Activated CD4-positive, alpha-beta T cell treated with anti-CD3 and anti-CD28 coated beads for 24 hours (primary cell): ENCODE data around the gene PLA2R1.

Source experiments
- DNase-seq, 2 donors: peaks; one replicate each; pipeline ENCODE4 v3.0.0-alpha.2; 2020; ENCODE audit warnings: low read depth in 2 of 2

PLA2R1 gene

DNA sequence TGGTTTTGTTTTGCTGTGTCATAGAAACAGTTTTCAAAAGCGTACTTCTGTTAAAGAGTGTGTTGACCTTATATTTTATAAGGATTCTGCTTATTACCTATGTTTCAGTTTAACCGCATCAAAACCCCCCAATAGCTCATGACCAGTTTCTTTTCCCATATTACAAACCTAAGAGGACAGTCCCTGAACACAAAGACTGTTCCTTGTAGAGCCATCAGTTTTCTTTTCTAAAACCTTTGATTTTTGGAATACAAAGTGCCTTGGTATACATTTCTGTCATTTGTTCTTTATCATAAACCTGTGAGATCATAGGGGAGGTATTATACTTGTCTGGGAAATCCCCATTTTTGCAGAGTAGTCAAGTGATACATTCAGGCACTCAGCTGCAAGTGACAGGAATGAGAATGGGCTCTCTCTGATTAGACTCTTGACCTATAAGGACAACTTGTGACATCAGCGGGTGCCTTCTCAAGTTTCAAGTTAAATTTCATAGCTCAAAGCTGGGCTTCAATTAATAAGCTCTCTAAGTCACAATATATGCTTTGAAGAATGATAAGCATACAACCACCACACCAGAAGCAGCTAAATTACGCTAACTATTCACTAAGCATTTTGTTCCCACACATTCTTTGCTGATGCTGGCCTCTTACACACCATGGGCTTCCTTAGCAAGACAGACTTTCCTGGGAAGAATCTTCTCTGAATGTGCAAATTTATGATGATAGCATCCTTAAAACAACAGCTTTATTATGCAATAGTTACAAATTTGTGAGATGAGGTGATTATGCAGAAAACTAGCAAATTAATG lies 167.0 kb downstream of the PLA2R1 start:
- no peak for DNase-seq

DNA sequence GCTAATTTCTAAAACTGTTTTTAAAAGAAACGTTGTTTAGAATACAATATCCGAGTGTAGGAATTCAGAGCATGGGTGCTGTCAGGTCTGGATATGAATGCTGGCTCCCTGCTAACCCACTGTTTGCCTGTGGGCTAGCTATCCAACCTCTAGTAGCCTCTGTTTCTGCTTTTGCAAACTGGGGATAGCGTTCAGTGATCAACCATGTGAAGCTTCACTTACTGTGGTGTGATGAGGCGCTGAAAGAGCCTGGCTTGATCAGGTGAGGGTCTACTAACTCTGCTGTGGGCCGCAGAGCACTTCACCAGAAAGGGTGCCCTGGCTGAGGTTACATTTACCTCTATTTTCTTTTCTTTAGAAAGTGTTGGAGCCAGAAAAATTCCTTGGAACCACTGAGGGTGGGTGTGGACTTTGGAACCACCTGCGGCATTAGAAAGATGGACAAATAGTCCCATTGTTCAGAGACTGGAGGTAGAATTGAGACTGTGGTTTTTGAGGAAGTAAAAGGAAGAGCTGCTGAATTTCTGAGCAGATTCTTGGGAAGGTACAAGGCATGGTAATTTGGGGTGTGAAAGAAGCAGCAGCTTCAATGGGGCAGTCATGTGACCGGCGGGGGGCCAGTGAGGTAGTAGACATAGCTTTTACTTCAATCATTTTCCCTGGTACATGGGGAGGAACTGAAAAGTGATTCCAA lies 168.1 kb downstream of the PLA2R1 start:
- DNase-seq: no peak

DNA sequence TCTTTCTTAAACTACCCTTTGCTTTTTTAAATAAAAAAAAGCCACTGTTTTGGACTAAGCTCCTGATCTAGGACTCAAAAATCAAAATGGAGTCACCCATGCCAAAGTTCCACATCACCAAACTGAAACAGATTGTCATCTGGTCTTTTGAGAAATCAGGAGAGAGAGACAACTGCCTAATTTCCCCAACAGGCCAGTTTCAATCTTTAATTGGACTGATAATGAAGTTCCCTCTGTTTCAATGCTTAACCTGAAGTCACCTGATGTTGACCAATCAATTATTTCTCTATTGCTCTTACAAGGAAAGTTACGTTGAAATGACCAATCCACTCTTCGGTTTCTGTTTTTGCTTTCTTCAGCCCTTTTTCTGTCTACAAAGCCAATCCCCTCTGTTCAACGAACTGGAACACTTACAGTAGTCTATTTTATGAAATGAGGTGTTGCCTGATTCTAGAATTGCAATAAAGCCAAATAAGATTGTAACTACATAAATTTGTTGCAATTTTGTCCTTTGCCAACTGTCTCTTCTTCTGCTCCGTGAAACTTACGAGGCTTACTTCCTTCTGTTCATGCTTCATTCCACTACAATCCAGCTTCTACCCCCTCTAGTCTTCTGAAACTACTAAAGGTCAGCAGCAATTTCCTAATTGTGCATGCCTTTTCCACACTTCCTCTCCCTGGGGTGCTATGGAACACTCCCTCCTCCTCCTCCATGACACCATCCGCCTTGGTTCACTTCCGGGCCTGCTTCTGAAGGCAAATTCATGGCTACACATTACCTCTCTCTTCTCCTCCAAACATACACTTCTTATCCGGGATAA lies 169.2 kb downstream of the PLA2R1 start:
- DNase-seq: no peak

DNA sequence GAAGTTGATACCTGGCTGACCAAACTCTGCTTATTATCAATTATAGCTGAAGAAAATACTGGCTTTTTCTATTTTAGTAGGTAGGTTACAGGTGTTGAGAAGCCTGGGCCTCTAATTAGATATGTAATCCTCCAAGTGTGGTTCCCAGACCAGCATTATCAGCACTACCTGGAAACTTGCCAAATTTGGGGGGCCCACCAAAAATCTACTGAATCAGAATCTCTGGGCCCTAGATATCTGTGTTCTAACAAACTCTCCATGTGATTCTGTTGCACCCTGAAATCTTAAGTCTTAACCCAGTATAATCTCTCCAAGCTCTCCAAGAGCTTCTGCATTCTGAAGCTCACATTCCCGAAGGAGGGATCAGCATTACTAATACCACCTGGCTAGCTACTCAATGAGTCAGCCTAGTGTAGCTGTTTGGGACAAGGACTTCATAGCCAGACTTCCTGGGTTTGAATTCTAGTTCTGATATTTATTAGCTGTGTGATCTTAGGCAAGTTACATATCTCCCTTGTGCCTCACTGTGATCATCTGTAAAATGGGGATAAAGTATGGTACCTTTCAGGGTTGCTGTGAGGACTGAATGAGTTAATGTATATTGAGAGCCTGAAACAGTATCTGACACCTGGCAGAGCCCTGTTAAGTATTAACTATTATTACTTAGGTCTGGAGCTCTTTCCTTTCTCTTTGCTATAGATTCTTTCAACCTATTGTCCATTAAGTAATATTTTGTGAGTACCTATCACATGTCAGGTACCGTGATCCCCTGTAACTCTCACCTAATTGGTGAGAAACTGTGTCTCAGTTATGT lies 170.3 kb downstream of the PLA2R1 start:
- DNase-seq: no peak

DNA sequence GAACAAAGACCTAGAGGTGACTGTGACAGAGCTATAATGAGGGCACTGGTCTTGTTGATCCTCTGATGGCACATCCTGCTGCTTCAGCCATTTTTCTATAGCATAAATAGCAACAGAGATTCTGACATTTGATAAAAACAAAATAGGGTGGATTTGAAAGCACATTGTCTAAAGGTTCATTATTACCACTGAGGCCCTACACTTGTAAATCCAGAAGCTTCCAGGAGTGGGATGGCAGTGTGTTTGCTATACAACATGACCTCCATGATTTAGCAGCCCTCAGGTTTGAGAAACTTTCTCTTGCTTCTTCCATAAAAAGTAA lies 171.2 kb downstream of the PLA2R1 start:
- DNase-seq: no peak

DNA sequence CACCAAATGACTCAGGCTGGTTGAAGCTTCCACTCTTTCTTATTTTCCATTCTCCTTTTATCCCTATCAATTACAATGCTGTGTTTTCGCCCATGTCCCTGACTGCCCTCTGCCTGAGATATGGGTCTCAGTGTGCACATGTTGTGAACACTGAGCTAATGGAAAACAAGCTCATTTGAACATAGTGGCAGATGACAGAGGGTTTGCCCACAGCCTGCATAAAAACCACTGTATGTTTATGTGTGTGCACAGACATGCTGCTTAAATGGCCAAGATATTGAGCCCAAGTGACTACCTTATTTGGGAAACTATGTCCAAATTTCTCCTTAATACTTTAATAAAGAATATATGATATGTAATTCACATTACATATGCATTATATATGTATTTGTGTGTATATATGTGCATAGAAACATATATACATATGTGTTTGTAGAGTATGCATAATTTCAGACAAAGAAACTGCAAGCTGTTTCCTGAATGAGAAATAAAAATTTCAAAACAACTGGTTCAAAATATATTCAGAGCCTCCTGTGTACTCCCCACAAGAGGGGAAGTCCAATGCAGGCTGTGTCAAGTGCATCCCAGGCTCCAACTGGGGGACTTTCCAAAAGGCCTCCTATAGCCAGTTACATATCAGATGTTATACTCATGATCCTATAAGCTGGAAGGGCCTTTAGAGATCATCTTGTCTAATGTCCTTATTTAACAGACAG lies 171.7 kb downstream of the PLA2R1 start:
- no peak for DNase-seq

DNA sequence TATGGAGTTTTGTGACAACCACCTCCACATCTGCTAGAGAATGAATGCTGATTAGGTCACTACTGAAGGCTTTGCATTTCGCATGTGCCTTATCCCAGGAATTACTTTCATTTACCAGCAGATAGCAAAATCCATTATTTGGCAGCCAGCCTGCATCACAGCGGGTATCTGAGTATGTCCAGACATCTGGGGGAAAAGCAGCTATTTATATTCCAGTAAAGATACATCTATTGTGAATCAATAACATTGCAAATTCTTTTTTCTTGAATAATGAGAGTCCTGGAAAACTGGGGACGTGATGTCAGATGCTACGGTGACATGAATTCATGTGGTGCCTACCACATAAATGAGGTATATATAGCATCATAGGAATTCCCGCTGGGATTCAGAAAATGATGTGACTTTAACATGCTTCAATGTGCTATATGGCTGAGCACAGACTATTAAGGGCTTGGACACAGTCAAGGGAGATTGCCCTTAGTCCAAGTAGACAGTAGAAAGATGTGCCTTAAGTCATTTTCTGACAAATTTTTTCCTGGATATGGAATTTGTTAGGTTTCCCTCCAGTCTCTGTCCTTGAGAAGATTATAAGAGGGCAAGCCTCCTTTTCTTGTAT lies 180.2 kb downstream of the PLA2R1 start:
- no peak for DNase-seq
